HepG2 (cell line): ENCODE measurements around the gene GAS6. TPM values are rescaled to one million over a fixed set of nuclear protein-coding genes. Genes with fewer than 3 reads are reported as not detected.

Experiments used
- ATAC-seq: fragments of 200-7000 bp; cut with Tn5 transposase; 3 replicates; pipeline ENCODE4 v1.9.1; 2020; ENCODE audit warnings: mild to moderate bottlenecking, moderate library complexity
- BruUV-seq: library from RNA; stranded (reverse); fragments of 400-500 nt; replicated peaks from 2 replicates; lab custom pipeline; 2021; lab: Mats Ljungman, UMichigan
- CTCF ChIA-PET: fragments of 300-600 bp; formaldehyde crosslinking; extraction: SDS; loops from one replicate; lab custom pipeline; 2021; ENCODE audit warnings: low total read pairs, inconsistent platforms, low intra/inter-chr PET ratio; lab: Yijun Ruan, JAX
- POLR2A ChIA-PET: fragments of 350-600 bp; sonication (Branson Sonifier 250); formaldehyde crosslinking; loops from one replicate; lab custom pipeline; 2020; ENCODE audit warnings: antibody characterized with exemption, inconsistent platforms; lab: Yijun Ruan, JAX
- DNase-seq: peaks from one replicate; pipeline ENCODE4 v3.0.0-alpha.2; 2015; ENCODE audit warnings: low spot score
- FAIRE-seq: peaks from 3 replicates; lab custom pipeline; 2011; peaks lifted over from hg19 to GRCh38; lab: Jason Lieb, UNC
- H2AFZ ChIP-seq: one replicate; pipeline ENCODE4 v1.6.1; 2011; ENCODE audit warnings: low read length, inconsistent platforms
- H3K27ac ChIP-seq: fragments of 300-600 bp; 3 replicates; pipeline ENCODE4 v1.8.0; 2011; ENCODE audit warnings: mixed run types, mild to moderate bottlenecking, mixed read lengths, low read length, inconsistent platforms; ENCODE audit not compliant: insufficient read depth; ENCODE audit errors: extremely low read length
- H3K27me3 ChIP-seq, 2 experiments: fragments of 200-600 bp in 1 of 2; 2 replicates in 1 of 2; 3 replicates in 1 of 2; pipeline versions ENCODE4 v1.6.0 to v1.8.0; 2011; ENCODE audit warnings: low read length in 2 of 2, mild to moderate bottlenecking in 2 of 2, moderate library complexity in 2 of 2, inconsistent platforms in 1 of 2; ENCODE audit not compliant: insufficient read depth in 2 of 2, control insufficient read depth in 1 of 2
- H3K36me3 ChIP-seq, 2 experiments: fragments of 200-600 bp in 1 of 2; replicated peaks in 1 of 2; 2 replicates in 1 of 2; 3 replicates in 1 of 2; pipeline versions ENCODE4 v1.5.1 to v1.8.0; 2011; ENCODE audit warnings: low read length in 2 of 2, inconsistent platforms in 1 of 2; ENCODE audit not compliant: insufficient read depth in 2 of 2, control insufficient read depth in 1 of 2
- H3K4me1 ChIP-seq: 2 replicates; pipeline ENCODE4 v1.5.1; 2012; ENCODE audit warnings: low read length, inconsistent platforms; ENCODE audit not compliant: insufficient read depth
- H3K4me2 ChIP-seq: 2 replicates; pipeline ENCODE4 v1.6.0; 2011; ENCODE audit warnings: low read depth, low read length, inconsistent platforms
- H3K4me3 ChIP-seq, 3 experiments: fragments of 200-600 bp in 1 of 3; sonication (generic), shearing (Covaris generic) in 1 of 3; replicated peaks in 1 of 3; 2 replicates each; pipeline ENCODE4 v1.5.1; 2011 to 2016; ENCODE audit warnings: low read length in 3 of 3, inconsistent platforms in 2 of 3, low read depth in 2 of 3, mild to moderate bottlenecking in 2 of 3, control low read depth in 1 of 3, mixed read lengths in 1 of 3; ENCODE audit not compliant: insufficient read depth in 1 of 3
- H3K79me2 ChIP-seq: one replicate; pipeline ENCODE4 v1.6.1; 2011; ENCODE audit warnings: low read length, inconsistent platforms; ENCODE audit not compliant: insufficient read depth
- H3K9ac ChIP-seq: 2 replicates; pipeline ENCODE4 v1.6.0; 2011; ENCODE audit warnings: mild to moderate bottlenecking, low read depth, low read length, inconsistent platforms; ENCODE audit not compliant: insufficient read depth
- H3K9me3 ChIP-seq: 2 replicates; pipeline ENCODE4 v1.5.1; 2012; ENCODE audit warnings: mild to moderate bottlenecking, low read length
- H4K20me1 ChIP-seq: 2 replicates; pipeline ENCODE4 v1.6.0; 2011; ENCODE audit warnings: inconsistent platforms, mild to moderate bottlenecking, low read length, moderate library complexity; ENCODE audit not compliant: insufficient read depth
- CAMTA2 ChIP-seq: sonication (generic); formaldehyde crosslinking; IDR thresholded peaks from 2 replicates; pipeline ENCODE4 v1.4.0; 2020; ENCODE audit warnings: mild to moderate bottlenecking, missing genetic modification reagents, borderline replicate concordance
- HCFC1 ChIP-seq: fragments of 150-350 bp; IDR thresholded peaks from 2 replicates; pipeline ENCODE4 v1.6.1; 2014; ENCODE audit warnings: low read depth, low read length
- HDAC1 ChIP-seq: sonication (generic); formaldehyde crosslinking; IDR thresholded peaks from 2 replicates; pipeline ENCODE4 v1.5.1; 2020; ENCODE audit warnings: mild to moderate bottlenecking, missing genetic modification reagents
- ISX ChIP-seq: sonication (generic); formaldehyde crosslinking; conservative IDR thresholded peaks from 2 replicates; pipeline ENCODE4 v1.5.0; 2020; ENCODE audit warnings: missing genetic modification reagents
- MAFG ChIP-seq: sonication (generic); formaldehyde crosslinking; IDR thresholded peaks from 2 replicates; pipeline ENCODE4 v1.5.1; 2020; ENCODE audit warnings: mild to moderate bottlenecking, missing genetic modification reagents
- NKX3-1 ChIP-seq: sonication (generic); formaldehyde crosslinking; IDR thresholded peaks from 2 replicates; pipeline ENCODE4 v1.5.0; 2020; ENCODE audit warnings: missing genetic modification reagents
- RFX1 ChIP-seq: fragments of 450-650 bp; IDR thresholded peaks from 2 replicates; pipeline ENCODE4 v1.6.1; 2017
- SMAD1 ChIP-seq: sonication (generic); formaldehyde crosslinking; IDR thresholded peaks from 2 replicates; pipeline ENCODE4 v1.4.0; 2020; ENCODE audit warnings: missing genetic modification reagents, low read depth, mild to moderate bottlenecking, borderline replicate concordance
- TEAD2 ChIP-seq: sonication (generic); formaldehyde crosslinking; IDR thresholded peaks from 2 replicates; pipeline ENCODE4 v1.9.0; 2021; ENCODE audit warnings: missing genetic modification reagents
- ZKSCAN1 ChIP-seq: fragments of 150-350 bp; IDR thresholded peaks from 2 replicates; pipeline ENCODE4 v1.6.1; 2014; ENCODE audit warnings: low read length
- ZNF260 ChIP-seq: sonication (generic); formaldehyde crosslinking; IDR thresholded peaks from 2 replicates; pipeline ENCODE4 v1.4.0; 2020; ENCODE audit warnings: missing genetic modification reagents, low read depth, mild to moderate bottlenecking, borderline replicate concordance
- ZNF589 ChIP-seq: sonication (generic); formaldehyde crosslinking; conservative IDR thresholded peaks from 2 replicates; pipeline ENCODE4 v1.8.0; 2022; ENCODE audit warnings: mild to moderate bottlenecking, moderate library complexity, missing genetic modification reagents
- WGBS: methylation state at CpG from one replicate; pipeline ENCODE4 v1.1.6; 2017; ENCODE audit warnings: low lambda C conversion rate; 5-methylcytosine and 5-hydroxymethylcytosine counted together
- in situ Hi-C: cut with HindIII; loops from 2 replicates; pipeline ENCODE4 v1.10.0; 2017; ENCODE audit warnings: low pct_unique_long_range_greater_than_20kb; ENCODE audit not compliant: extremely low pct_ligation_motif_present
- intact Hi-C: fragments of 100-400 bp; cut with micrococcal nuclease; formaldehyde crosslinking; loops from one replicate; pipeline ENCODE4 v1.10.0; 2022; ENCODE audit not compliant: unreplicated experiment
- polyA plus RNA-seq, 8 experiments: library from polyadenylated mRNA; depleted of rRNA in 3 of 8; stranded (reverse) in 7 of 8; unstranded in 1 of 8; fragments of >200 nt; fragmentation: Illumina TruSeq in 4 of 8; extraction: Trizol in 4 of 8; gene quantifications; 2 replicates each; pipeline versions ENCODE4 v1.2.1 to v1.2.3, GENCODE V29; 2011 to 2016; ENCODE audit warnings: low read depth in 4 of 8, missing spikeins in 1 of 8, mixed read lengths in 1 of 8; ENCODE audit not compliant: insufficient read depth in 1 of 8
- total RNA-seq, 5 experiments: library from RNA; depleted of rRNA; stranded (reverse); fragments of >200 nt; fragmentation: Illumina TruSeq; extraction: Trizol; gene quantifications; 2 replicates each; pipeline ENCODE4 v1.2.3, GENCODE V29; 2016; ENCODE audit warnings: low read depth in 1 of 5
- TF ChIP-seq, protein P1 (sequence below): sonication (generic); formaldehyde crosslinking; IDR thresholded peaks from 2 replicates; pipeline ENCODE4 v1.4.0; 2020; ENCODE audit warnings: missing genetic modification reagents
- TF ChIP-seq, protein P2 (sequence below): IDR thresholded peaks from 2 replicates; pipeline ENCODE4 v1.6.1; 2012; ENCODE audit warnings: inconsistent platforms

The GAS6 gene
- total and polyA plus RNA-seq, 2 of the 13 experiments (the other 11 are each of a cell fraction or from before 2014, with no cell fraction given): 0.09 to 0.24 TPM

DNA sequence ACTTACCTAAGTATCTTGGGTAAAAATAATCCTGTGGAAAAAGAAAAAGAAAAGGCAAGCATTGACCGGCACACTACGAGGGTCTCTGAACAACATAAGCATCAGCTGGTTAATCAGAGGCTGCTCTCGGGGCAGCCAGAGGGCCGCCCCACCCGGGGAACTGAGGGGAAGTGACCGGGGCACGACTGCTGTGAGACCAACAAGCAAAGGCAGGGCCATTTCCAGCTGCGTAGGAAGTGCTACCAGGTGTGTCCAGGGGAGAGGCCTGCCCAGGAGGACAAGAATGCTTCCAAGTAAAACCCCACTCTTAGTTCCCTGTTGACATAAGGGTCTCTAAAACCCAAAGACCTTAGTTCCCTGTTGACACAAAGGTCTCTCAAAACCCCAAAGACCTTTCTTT, 15.9 kb downstream of the GAS6 start (continued):
- TF ChIP-seq, protein P1, sequence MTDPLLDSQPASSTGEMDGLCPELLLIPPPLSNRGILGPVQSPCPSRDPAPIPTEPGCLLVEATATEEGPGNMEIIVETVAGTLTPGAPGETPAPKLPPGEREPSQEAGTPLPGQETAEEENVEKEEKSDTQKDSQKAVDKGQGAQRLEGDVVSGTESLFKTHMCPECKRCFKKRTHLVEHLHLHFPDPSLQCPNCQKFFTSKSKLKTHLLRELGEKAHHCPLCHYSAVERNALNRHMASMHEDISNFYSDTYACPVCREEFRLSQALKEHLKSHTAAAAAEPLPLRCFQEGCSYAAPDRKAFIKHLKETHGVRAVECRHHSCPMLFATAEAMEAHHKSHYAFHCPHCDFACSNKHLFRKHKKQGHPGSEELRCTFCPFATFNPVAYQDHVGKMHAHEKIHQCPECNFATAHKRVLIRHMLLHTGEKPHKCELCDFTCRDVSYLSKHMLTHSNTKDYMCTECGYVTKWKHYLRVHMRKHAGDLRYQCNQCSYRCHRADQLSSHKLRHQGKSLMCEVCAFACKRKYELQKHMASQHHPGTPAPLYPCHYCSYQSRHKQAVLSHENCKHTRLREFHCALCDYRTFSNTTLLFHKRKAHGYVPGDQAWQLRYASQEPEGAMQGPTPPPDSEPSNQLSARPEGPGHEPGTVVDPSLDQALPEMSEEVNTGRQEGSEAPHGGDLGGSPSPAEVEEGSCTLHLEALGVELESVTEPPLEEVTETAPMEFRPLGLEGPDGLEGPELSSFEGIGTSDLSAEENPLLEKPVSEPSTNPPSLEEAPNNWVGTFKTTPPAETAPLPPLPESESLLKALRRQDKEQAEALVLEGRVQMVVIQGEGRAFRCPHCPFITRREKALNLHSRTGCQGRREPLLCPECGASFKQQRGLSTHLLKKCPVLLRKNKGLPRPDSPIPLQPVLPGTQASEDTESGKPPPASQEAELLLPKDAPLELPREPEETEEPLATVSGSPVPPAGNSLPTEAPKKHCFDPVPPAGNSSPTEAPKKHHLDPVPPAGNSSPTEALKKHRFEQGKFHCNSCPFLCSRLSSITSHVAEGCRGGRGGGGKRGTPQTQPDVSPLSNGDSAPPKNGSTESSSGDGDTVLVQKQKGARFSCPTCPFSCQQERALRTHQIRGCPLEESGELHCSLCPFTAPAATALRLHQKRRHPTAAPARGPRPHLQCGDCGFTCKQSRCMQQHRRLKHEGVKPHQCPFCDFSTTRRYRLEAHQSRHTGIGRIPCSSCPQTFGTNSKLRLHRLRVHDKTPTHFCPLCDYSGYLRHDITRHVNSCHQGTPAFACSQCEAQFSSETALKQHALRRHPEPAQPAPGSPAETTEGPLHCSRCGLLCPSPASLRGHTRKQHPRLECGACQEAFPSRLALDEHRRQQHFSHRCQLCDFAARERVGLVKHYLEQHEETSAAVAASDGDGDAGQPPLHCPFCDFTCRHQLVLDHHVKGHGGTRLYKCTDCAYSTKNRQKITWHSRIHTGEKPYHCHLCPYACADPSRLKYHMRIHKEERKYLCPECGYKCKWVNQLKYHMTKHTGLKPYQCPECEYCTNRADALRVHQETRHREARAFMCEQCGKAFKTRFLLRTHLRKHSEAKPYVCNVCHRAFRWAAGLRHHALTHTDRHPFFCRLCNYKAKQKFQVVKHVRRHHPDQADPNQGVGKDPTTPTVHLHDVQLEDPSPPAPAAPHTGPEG (CRISPR knock-in tag): no peak

DNA sequence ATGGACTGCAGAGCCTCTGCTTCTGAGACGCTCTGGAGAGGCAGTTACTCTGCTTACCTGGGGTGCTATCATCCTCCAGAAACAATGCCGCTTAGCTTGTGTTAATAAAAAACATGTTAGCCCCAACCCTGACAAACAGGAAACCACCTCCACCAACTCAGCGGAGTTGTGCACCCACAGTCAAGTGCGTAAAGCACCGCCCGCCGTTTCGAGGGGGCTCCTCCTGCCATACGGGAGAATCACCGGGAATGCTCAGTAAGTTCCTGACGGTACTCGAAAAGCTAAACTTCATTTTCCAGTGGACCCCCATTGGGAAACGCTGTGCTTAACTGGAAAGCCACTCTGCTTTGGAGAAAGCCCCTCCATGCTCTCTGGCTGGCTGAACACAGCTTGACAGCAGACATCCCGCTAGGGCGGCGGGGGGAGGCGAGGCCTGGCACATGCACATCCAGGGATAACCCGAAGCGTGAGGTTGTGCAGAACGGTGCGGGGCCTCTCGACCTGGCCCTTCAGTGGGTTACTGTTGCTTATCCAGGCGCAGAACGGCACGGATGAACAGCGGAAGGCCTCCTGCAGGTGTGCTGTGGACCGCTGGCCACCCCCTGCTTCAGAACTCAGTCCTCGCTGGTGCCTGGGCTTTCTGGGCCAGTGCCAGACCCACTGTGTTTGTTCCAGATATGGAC, 17.1 kb downstream of the GAS6 start:
- no peak overlapping the region for H3K27ac ChIP-seq
- DNase-seq: no peak
- no TSS peak for BruUV-seq
- H4K20me1 ChIP-seq: no peaks in the 10 kb centered on the region
- H3K4me1 ChIP-seq: peaks cover 16% of the 10 kb centered on the region
- no peak for TF ChIP-seq MAFG (CRISPR knock-in tag)
- no peak for TF ChIP-seq HDAC1 (CRISPR knock-in tag)
- TF ChIP-seq RFX1: no peak
- TF ChIP-seq ZKSCAN1: no peak
- no peak for TF ChIP-seq ZNF260 (CRISPR knock-in tag)
- no peak for TF ChIP-seq CAMTA2 (CRISPR knock-in tag)
- TF ChIP-seq TEAD2: no peak
- TF ChIP-seq, protein P2, sequence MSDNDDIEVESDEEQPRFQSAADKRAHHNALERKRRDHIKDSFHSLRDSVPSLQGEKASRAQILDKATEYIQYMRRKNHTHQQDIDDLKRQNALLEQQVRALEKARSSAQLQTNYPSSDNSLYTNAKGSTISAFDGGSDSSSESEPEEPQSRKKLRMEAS: no peak
- no peak for TF ChIP-seq NKX3-1
- TF ChIP-seq HCFC1: no peak
- TF ChIP-seq ZNF589 (CRISPR knock-in tag): no peak
- no peak for TF ChIP-seq SMAD1
- no peak for TF ChIP-seq ISX
- TF ChIP-seq, all 625 proteins: peak for 0
- H3K4me2 ChIP-seq: no peak overlapping the region
- FAIRE-seq: no peak
- no peaks in the 10 kb centered on the region; a peak in 1 of 5 replicates for H3K27me3 ChIP-seq
- no peak overlapping the region for H3K4me3 ChIP-seq
- ChIA-PET CTCF (no interaction called here), POLR2A (no interaction called here)
- ATAC-seq: no peak
- whole genome bisulfite sequencing: 74% methylated on average over 19 of the region's 28 CpGs
- intact Hi-C loops (no loop called here), in situ Hi-C loops (no loop called here)
- H3K79me2 ChIP-seq: no peaks in the 10 kb centered on the region
- H2AFZ ChIP-seq: no peak overlapping the region
- H3K36me3 ChIP-seq: no peaks in the 10 kb centered on the region
- H3K9ac ChIP-seq: no peak overlapping the region
- no peaks in the 10 kb centered on the region for H3K9me3 ChIP-seq
